Measurements from ENCODE around the gene MCM7. TPM values are rescaled to one million over a fixed set of nuclear protein-coding genes. Genes with fewer than 3 reads are reported as not detected.

Gene MCM7
- polyA plus RNA-seq, 1 of the 3 experiments (the other 2 are of a cell fraction) = 241 TPM

DNA sequence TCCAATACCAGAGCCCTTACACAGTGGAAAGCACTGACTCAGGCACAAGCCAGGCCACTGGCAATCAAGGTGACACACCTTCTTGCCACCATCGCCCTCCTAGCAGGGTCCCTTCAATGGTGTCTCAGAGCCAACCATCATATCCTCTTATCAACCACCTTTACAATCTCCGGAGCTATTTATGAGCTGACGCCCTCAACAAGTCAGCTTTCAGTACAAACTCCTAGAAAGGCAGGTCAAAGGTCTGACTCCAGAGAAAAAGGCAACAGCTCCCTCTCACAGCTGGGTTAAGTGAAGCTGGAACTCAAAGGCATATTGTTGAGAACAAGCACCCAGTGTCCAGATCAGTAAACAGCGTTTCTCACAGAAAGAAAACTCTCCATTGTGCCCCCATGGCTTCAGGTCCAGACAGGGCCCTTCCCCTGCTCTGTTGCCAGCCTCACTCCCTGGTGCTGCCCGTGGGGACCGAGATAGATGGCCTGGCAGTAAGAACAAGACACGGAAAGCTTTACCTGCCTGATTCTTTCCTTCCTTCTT lies 22.1 kb downstream of the MCM7 start:
- Histone ChIP-seq H3K9me2 (no peaks in the 10 kb centered on the region), H3K4me3 (ENCODE audit: low read depth in 2 of 2, low read length in 1 of 2) (peak overlapping the region in 1 of 2 experiments; percentile 94; a peak in 2 of 4 replicates), H3F3A (replicated peaks; ENCODE audit: insufficient read depth) (peaks cover 4% of the 10 kb centered on the region), H3K36me3 (replicated peaks in 1 of 2; ENCODE audit: control insufficient read depth in 1 of 2, insufficient read depth in 2 of 2, low read length in 1 of 2) (peaks cover 43 to 63% of the 10 kb centered on the region in 2 experiments), H2AFZ (ENCODE audit: low read depth) (no peak overlapping the region), H3K4me2 (peak overlapping the region; percentile 87; the same call in 1 of the 2 replicates), H3K27ac (ENCODE audit: low read depth in 2 of 2, low read length in 1 of 2) (0 out of 4 replicates have a peak overlapping the region, but pooled peaks of 1 of the 2 experiments have one; percentile 76), H4K20me1 (ENCODE audit: insufficient read depth) (peaks cover 20% of the 10 kb centered on the region; the same call in 1 of the 2 replicates), H3K9ac (peak overlapping the region; percentile 92; the same call in 1 of the 2 replicates), H3K79me2 (ENCODE audit: insufficient read depth) (peaks cover 71% of the 10 kb centered on the region), H3K4me1 (ENCODE audit: control insufficient read depth in 1 of 2, insufficient read depth in 2 of 2, low read depth in 1 of 2, low read length in 1 of 2) (peaks cover 12% of the 10 kb centered on the region in 2 experiments; a peak in 3 of 4 replicates), H3K27me3 (ENCODE audit: insufficient read depth) (no peaks in the 10 kb centered on the region), H3K9me3 (0 out of 2 replicates have a peak, but pooled peaks cover 3% of the 10 kb centered on the region)
- no peak for DNase-seq
- POLR2A ChIA-PET = interaction anchor here (0.6 to 1.5 kb wide), 3 partner anchors 9 to 63 kb away, joined by 3 to 6 read pairs (median 3); no protein-coding TSS in a partner anchor
- WGBS (ENCODE audit: low lambda C conversion rate) = 82% methylated on average over 7 of the region's 7 CpGs
- TF ChIP-seq FOXJ3 (CRISPR knock-in tag; IDR thresholded peaks at IDR 0.05) = no peak
- TF ChIP-seq, protein P1, sequence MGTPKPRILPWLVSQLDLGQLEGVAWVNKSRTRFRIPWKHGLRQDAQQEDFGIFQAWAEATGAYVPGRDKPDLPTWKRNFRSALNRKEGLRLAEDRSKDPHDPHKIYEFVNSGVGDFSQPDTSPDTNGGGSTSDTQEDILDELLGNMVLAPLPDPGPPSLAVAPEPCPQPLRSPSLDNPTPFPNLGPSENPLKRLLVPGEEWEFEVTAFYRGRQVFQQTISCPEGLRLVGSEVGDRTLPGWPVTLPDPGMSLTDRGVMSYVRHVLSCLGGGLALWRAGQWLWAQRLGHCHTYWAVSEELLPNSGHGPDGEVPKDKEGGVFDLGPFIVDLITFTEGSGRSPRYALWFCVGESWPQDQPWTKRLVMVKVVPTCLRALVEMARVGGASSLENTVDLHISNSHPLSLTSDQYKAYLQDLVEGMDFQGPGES (IDR thresholded peaks at IDR 0.05; ENCODE audit: low read depth, low read length) = no peak
- no peak for TF ChIP-seq TEAD4 (IDR thresholded peaks at IDR 0.05; ENCODE audit: borderline replicate concordance, insufficient read depth)
- TF ChIP-seq YY1 (IDR thresholded peaks at IDR 0.05; ENCODE audit: low read depth) = no peak
- no peak for TF ChIP-seq GABPA (IDR thresholded peaks at IDR 0.05; ENCODE audit: low read depth)
- TF ChIP-seq, protein P2, sequence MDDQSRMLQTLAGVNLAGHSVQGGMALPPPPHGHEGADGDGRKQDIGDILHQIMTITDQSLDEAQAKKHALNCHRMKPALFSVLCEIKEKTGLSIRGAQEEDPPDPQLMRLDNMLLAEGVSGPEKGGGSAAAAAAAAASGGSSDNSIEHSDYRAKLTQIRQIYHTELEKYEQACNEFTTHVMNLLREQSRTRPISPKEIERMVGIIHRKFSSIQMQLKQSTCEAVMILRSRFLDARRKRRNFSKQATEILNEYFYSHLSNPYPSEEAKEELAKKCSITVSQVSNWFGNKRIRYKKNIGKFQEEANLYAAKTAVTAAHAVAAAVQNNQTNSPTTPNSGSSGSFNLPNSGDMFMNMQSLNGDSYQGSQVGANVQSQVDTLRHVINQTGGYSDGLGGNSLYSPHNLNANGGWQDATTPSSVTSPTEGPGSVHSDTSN (IDR thresholded peaks at IDR 0.05) = no peak
- no peak for TF ChIP-seq GATA2 (CRISPR knock-in tag; IDR thresholded peaks at IDR 0.05)
- CTCF ChIA-PET = interaction anchor here (0.6 to 8.5 kb wide), 6 partner anchors 12 to 1060 kb away, joined by 3 to 59 read pairs (median 5); partner anchors contain the start of genes AP4M1, MCM7 and ZKSCAN1

DNA sequence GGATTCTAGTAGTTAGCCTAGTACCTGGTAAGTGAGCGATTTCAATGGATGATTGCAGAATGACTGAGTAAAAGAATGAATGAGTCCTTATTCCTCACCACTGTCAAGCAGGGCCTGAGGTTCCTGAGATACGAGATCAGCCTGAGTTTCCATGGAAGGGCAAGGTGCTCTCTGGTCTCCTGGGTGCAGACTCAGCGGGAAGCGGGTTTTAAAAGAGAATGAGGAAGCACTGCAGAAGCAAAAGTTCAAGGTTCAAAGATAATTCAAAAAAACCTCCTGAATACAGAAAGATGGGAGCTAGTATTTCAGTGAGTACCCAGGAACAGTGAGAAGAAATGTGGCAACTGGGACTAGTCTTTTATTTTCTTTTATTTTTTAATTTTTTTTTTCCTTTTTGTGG lies 24.0 kb downstream of the MCM7 start:
- Histone ChIP-seq H3K27me3 (ENCODE audit: insufficient read depth) (no peaks in the 10 kb centered on the region), H3K27ac (ENCODE audit: low read depth in 2 of 2, low read length in 1 of 2) (no peak overlapping the region), H3K36me3 (replicated peaks in 1 of 2; ENCODE audit: control insufficient read depth in 1 of 2, insufficient read depth in 2 of 2, low read length in 1 of 2) (peaks cover 59 to 82% of the 10 kb centered on the region in 2 experiments), H3K9ac (no peak overlapping the region), H3K9me3 (peaks cover 14% of the 10 kb centered on the region), H3F3A (replicated peaks; ENCODE audit: insufficient read depth) (peaks cover 6% of the 10 kb centered on the region), H3K9me2 (no peaks in the 10 kb centered on the region), H4K20me1 (ENCODE audit: insufficient read depth) (peaks cover 20% of the 10 kb centered on the region; the same call in 1 of the 2 replicates), H3K4me3 (ENCODE audit: low read depth in 2 of 2, low read length in 1 of 2) (no peak overlapping the region), H3K4me2 (no peak overlapping the region), H2AFZ (ENCODE audit: low read depth) (no peak overlapping the region), H3K4me1 (ENCODE audit: control insufficient read depth in 1 of 2, insufficient read depth in 2 of 2, low read depth in 1 of 2, low read length in 1 of 2) (peaks cover 12% of the 10 kb centered on the region in 2 experiments; a peak in 3 of 4 replicates), H3K79me2 (ENCODE audit: insufficient read depth) (peaks cover 85% of the 10 kb centered on the region)
- no peak for TF ChIP-seq FOXM1 (IDR thresholded peaks at IDR 0.05; ENCODE audit: low read depth)
- TF ChIP-seq, protein P3, sequence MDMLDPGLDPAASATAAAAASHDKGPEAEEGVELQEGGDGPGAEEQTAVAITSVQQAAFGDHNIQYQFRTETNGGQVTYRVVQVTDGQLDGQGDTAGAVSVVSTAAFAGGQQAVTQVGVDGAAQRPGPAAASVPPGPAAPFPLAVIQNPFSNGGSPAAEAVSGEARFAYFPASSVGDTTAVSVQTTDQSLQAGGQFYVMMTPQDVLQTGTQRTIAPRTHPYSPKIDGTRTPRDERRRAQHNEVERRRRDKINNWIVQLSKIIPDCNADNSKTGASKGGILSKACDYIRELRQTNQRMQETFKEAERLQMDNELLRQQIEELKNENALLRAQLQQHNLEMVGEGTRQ (IDR thresholded peaks at IDR 0.05; ENCODE audit: borderline replicate concordance, low read depth, low read length) = no peak
- TF ChIP-seq YY1 (IDR thresholded peaks at IDR 0.05; ENCODE audit: low read depth) = no peak
- TF ChIP-seq NRF1 (IDR thresholded peaks at IDR 0.05; ENCODE audit: low read depth, low read length) = no peak
- TF ChIP-seq, protein P4, sequence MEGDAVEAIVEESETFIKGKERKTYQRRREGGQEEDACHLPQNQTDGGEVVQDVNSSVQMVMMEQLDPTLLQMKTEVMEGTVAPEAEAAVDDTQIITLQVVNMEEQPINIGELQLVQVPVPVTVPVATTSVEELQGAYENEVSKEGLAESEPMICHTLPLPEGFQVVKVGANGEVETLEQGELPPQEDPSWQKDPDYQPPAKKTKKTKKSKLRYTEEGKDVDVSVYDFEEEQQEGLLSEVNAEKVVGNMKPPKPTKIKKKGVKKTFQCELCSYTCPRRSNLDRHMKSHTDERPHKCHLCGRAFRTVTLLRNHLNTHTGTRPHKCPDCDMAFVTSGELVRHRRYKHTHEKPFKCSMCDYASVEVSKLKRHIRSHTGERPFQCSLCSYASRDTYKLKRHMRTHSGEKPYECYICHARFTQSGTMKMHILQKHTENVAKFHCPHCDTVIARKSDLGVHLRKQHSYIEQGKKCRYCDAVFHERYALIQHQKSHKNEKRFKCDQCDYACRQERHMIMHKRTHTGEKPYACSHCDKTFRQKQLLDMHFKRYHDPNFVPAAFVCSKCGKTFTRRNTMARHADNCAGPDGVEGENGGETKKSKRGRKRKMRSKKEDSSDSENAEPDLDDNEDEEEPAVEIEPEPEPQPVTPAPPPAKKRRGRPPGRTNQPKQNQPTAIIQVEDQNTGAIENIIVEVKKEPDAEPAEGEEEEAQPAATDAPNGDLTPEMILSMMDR (IDR thresholded peaks at IDR 0.05) = no peak
- TF ChIP-seq RCOR1 (IDR thresholded peaks at IDR 0.05; ENCODE audit: low read length) = no peak
- TF ChIP-seq FOXJ3 (CRISPR knock-in tag; IDR thresholded peaks at IDR 0.05) = no peak
- TF ChIP-seq, protein P5, sequence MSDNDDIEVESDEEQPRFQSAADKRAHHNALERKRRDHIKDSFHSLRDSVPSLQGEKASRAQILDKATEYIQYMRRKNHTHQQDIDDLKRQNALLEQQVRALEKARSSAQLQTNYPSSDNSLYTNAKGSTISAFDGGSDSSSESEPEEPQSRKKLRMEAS (IDR thresholded peaks at IDR 0.05; ENCODE audit: low read depth) = no peak
- TF ChIP-seq SIN3A (IDR thresholded peaks at IDR 0.05; ENCODE audit: borderline replicate concordance, low read depth, low read length) = no peak
- TF ChIP-seq POLR2AphosphoS5 (IDR thresholded peaks at IDR 0.05; ENCODE audit: low read depth, low read length) = no peak
- TF ChIP-seq, protein P2 (IDR thresholded peaks at IDR 0.05) = no peak
- no peak for TF ChIP-seq TEAD4 (IDR thresholded peaks at IDR 0.05; ENCODE audit: borderline replicate concordance, insufficient read depth)
- WGBS (ENCODE audit: low lambda C conversion rate) = 95% methylated on average over 4 of the region's 4 CpGs
- POLR2A ChIA-PET = interaction anchor here (0.6 kb wide), 1 partner anchor 23 kb away, joined by 4 read pairs; no protein-coding TSS in a partner anchor
- CTCF ChIA-PET = interaction anchor here (0.9 kb wide), 1 partner anchor 17 kb away, joined by 3 read pairs; no protein-coding TSS in a partner anchor
- DNase-seq = no peak

Measured in SK-N-SH (cell line).